GM23248 (cell line): ENCODE data around the gene CWF19L1.

Experiments used
- EZH2 ChIP-seq: fragments of 200-600 bp; sonication (generic); IDR thresholded peaks from 2 replicates; pipeline ENCODE4 v1.6.1; 2018; ENCODE audit warnings: antibody characterized with exemption, mild to moderate bottlenecking; ENCODE audit not compliant: insufficient read depth, poor library complexity, severe bottlenecking
- EZH2phosphoT487 ChIP-seq: fragments of 200-600 bp; sonication (generic); IDR thresholded peaks from 2 replicates; pipeline ENCODE4 v1.6.1; 2018; ENCODE audit warnings: antibody characterized with exemption, moderate library complexity, mild to moderate bottlenecking, low read depth; ENCODE audit not compliant: insufficient read depth

DNA sequence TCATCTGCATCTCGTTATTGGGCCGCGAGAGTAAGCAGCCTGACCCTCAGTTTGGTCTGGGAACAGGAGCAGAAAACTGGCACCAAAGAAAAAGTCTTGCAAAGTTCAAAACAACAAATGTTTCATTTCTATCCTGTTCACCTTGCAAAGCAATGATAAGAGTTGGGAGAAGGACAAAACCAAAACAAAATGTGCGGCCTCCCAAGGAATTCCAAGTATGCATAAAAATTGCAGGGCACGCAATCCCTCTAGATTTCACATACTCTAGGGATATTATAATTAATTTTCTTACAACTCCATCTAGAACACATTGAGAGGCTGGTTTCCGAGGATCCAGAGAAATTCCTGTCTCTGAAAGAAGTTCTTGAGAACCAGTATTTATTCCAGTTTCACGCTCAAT lies 58.1 kb downstream of the CWF19L1 start:
- TF ChIP-seq EZH2 (no peak), EZH2phosphoT487 (no peak)
